K562 (cell line): ENCODE measurements around the gene DARS1.

Experiments
- CEBPZ ChIP-seq: fragments of 150-350 bp; IDR thresholded peaks from 2 replicates; pipeline ENCODE4 v1.6.1; 2014; ENCODE audit warnings: low read depth, mild to moderate bottlenecking, low read length, borderline replicate concordance
- DNMT1 ChIP-seq: fragments of 450-650 bp; IDR thresholded peaks from 2 replicates; pipeline ENCODE4 v1.6.1; 2016; ENCODE audit warnings: antibody characterized with exemption, mild to moderate bottlenecking
- POLR2A ChIP-seq: fragments of 450-650 bp; conservative IDR thresholded peaks from 2 replicates; pipeline ENCODE4 v1.6.1; 2016
- PTRF ChIP-seq: fragments of 450-650 bp; IDR thresholded peaks from 2 replicates; pipeline ENCODE4 v1.6.1; 2016; ENCODE audit warnings: mild to moderate bottlenecking, missing genetic modification characterization, missing compliant biosample characterization
- TF ChIP-seq, protein P1 (sequence below), 3 experiments: fragments of 200-800 bp in 1 of 3; fragments of 250-450 bp in 1 of 3; fragments of 450-650 bp in 1 of 3; sonication (Bioruptor Pico) in 1 of 3; sonication (Bioruptor generic) in 1 of 3; formaldehyde crosslinking in 1 of 3; IDR thresholded peaks; 2 replicates each; pipeline versions ENCODE4 v1.6.1 to v1.8.0; 2016 to 2022; ENCODE audit warnings: mild to moderate bottlenecking in 2 of 3, missing genetic modification characterization in 2 of 3, missing compliant biosample characterization in 1 of 3, moderate library complexity in 1 of 3
- TF ChIP-seq, protein P2 (sequence below), 2 experiments: fragments of 450-650 bp in 1 of 2; sonication (generic) in 1 of 2; formaldehyde crosslinking; conservative IDR thresholded peaks; 2 replicates each; pipeline versions ENCODE4 v1.4.0 to v1.8.1; 2020 to 2022; ENCODE audit warnings: mild to moderate bottlenecking in 1 of 2, missing genetic modification reagents in 1 of 2

DNA sequence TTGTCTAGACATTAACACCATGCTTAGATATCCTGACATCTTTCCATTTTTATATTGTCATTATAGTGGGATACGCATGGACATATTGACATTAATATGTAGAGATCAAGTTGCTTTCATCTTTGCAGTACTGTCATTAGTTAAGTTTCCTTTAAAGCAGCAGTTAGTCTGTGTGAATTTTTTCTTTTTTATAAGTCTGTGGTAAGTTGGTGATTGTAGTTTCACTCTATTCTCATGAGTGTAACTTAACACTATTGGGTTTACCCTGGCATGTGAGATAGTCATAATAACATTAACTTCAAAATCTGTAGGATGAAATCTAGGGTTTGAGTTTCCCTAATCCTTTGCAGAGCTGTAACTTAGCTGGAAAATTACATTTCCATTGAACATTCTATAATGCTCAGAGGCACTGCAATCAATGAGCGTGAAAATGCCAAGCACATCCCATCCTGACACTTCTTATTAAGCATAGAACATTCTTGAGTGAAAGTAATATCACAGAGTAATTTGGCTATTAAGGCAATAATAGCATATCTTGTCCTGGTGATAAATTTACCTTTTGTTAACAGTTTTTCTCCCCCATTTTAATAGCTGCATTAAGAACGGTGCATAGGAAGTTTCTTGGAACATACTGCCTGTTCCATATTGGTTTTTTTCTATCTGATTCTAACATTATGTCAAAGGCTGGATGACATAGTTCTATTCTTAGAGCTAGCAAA lies 47.5 kb upstream of the DARS1 start:
- TF ChIP-seq, protein P1, sequence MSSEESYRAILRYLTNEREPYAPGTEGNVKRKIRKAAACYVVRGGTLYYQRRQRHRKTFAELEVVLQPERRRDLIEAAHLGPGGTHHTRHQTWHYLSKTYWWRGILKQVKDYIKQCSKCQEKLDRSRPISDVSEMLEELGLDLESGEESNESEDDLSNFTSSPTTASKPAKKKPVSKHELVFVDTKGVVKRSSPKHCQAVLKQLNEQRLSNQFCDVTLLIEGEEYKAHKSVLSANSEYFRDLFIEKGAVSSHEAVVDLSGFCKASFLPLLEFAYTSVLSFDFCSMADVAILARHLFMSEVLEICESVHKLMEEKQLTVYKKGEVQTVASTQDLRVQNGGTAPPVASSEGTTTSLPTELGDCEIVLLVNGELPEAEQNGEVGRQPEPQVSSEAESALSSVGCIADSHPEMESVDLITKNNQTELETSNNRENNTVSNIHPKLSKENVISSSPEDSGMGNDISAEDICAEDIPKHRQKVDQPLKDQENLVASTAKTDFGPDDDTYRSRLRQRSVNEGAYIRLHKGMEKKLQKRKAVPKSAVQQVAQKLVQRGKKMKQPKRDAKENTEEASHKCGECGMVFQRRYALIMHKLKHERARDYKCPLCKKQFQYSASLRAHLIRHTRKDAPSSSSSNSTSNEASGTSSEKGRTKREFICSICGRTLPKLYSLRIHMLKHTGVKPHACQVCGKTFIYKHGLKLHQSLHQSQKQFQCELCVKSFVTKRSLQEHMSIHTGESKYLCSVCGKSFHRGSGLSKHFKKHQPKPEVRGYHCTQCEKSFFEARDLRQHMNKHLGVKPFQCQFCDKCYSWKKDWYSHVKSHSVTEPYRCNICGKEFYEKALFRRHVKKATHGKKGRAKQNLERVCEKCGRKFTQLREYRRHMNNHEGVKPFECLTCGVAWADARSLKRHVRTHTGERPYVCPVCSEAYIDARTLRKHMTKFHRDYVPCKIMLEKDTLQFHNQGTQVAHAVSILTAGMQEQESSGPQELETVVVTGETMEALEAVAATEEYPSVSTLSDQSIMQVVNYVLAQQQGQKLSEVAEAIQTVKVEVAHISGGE (CRISPR knock-in tag; IDR thresholded peaks at IDR 0.05), result no peak
- TF ChIP-seq, protein P2, sequence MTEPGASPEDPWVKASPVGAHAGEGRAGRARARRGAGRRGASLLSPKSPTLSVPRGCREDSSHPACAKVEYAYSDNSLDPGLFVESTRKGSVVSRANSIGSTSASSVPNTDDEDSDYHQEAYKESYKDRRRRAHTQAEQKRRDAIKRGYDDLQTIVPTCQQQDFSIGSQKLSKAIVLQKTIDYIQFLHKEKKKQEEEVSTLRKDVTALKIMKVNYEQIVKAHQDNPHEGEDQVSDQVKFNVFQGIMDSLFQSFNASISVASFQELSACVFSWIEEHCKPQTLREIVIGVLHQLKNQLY (CRISPR knock-in tag; conservative IDR thresholded peaks at IDR 0.05), result no peak
- TF ChIP-seq CEBPZ (no peak), POLR2A (no peak), DNMT1 (no peak), PTRF (no peak)
